ENCODE measurements around the gene BTG1.

The BTG1 gene

DNA sequence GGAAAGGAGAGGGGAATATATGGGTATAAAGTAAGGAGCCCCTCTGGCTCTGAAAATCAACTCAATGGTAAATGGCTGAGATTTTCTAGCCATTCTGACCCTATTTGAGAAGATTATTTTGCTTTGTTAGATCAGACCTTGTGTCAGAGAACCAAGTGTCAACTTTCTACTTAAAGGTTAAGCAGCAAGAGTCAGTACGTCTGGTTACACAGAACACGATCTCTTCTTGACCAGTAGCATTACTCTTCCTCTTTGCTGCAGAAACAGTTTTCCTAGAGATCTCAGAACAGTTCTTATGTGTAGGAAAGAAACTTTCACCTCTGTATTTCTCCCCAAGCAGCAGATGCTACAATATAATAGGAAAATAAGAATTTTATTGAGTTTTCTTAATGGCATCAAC is 47.4 kb upstream of the BTG1 start:
- Histone ChIP-seq H3K27ac (ENCODE audit: low read length) (no peak overlapping the region), H3K9me3 (ENCODE audit: insufficient read depth, low read length, severe bottlenecking) (no peaks in the 10 kb centered on the region), H4K20me1 (ENCODE audit: insufficient read depth, low read length) (no peaks in the 10 kb centered on the region), H3K9ac (ENCODE audit: low read depth, low read length) (no peak overlapping the region), H2AFZ (ENCODE audit: low read depth, low read length) (no peak overlapping the region), H3K4me2 (ENCODE audit: insufficient read depth, low read length) (no peak overlapping the region), H3K27me3 (ENCODE audit: insufficient read depth, low read length, poor library complexity) (no peaks in the 10 kb centered on the region), H3K79me2 (ENCODE audit: insufficient read depth, low read length) (no peaks in the 10 kb centered on the region), H3K4me1 (ENCODE audit: insufficient read depth, low read length) (peaks cover 4% of the 10 kb centered on the region), H3K36me3 (ENCODE audit: insufficient read depth, low read length) (no peaks in the 10 kb centered on the region), H3K4me3 (ENCODE audit: low read depth in 1 of 2, low read length in 2 of 2) (no peak overlapping the region)
- no peak for DNase-seq
- no peak for ATAC-seq (ENCODE audit: insufficient read depth, low read depth)
- TF ChIP-seq EZH2 (IDR thresholded peaks at IDR 0.05; ENCODE audit: borderline replicate concordance, low read depth, low read length, severe bottlenecking) = no peak
- TF ChIP-seq, protein P1, sequence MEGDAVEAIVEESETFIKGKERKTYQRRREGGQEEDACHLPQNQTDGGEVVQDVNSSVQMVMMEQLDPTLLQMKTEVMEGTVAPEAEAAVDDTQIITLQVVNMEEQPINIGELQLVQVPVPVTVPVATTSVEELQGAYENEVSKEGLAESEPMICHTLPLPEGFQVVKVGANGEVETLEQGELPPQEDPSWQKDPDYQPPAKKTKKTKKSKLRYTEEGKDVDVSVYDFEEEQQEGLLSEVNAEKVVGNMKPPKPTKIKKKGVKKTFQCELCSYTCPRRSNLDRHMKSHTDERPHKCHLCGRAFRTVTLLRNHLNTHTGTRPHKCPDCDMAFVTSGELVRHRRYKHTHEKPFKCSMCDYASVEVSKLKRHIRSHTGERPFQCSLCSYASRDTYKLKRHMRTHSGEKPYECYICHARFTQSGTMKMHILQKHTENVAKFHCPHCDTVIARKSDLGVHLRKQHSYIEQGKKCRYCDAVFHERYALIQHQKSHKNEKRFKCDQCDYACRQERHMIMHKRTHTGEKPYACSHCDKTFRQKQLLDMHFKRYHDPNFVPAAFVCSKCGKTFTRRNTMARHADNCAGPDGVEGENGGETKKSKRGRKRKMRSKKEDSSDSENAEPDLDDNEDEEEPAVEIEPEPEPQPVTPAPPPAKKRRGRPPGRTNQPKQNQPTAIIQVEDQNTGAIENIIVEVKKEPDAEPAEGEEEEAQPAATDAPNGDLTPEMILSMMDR (IDR thresholded peaks at IDR 0.05; ENCODE audit: borderline replicate concordance, extremely low read depth, low read length, poor library complexity, severe bottlenecking) = no peak

DNA sequence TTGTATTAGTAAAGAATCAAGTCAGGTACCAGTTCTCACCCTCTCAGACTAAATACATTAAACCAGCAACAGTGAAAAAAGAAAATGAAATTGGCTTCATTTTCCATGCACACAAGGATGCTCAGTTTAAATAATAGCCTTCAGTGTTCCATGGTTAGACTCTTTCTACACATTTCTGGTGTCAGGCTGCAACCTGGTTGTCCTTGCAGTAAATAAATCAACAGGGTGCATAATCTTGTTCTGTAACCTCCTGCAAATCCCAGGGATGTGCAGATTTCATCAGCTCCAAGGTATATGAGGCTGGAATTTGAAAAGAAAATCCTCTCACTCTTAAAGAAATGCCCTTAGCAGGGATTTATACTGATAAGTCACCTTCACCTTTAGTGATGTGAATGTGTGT is 46.7 kb upstream of the BTG1 start:
- Histone ChIP-seq H3K9me3 (ENCODE audit: insufficient read depth, low read length, severe bottlenecking) (no peaks in the 10 kb centered on the region), H3K4me1 (ENCODE audit: insufficient read depth, low read length) (peaks cover 4% of the 10 kb centered on the region), H3K4me3 (ENCODE audit: low read depth in 1 of 2, low read length in 2 of 2) (no peak overlapping the region), H3K27me3 (ENCODE audit: insufficient read depth, low read length, poor library complexity) (no peaks in the 10 kb centered on the region), H2AFZ (ENCODE audit: low read depth, low read length) (no peak overlapping the region), H3K4me2 (ENCODE audit: insufficient read depth, low read length) (no peak overlapping the region), H3K79me2 (ENCODE audit: insufficient read depth, low read length) (no peaks in the 10 kb centered on the region), H3K36me3 (ENCODE audit: insufficient read depth, low read length) (no peaks in the 10 kb centered on the region), H3K27ac (ENCODE audit: low read length) (no peak overlapping the region), H4K20me1 (ENCODE audit: insufficient read depth, low read length) (no peaks in the 10 kb centered on the region), H3K9ac (ENCODE audit: low read depth, low read length) (no peak overlapping the region)
- ATAC-seq (ENCODE audit: insufficient read depth, low read depth) (no peak), DNase-seq (no peak)
- TF ChIP-seq, protein P1 (IDR thresholded peaks at IDR 0.05; ENCODE audit: borderline replicate concordance, extremely low read depth, low read length, poor library complexity, severe bottlenecking) = no peak
- no peak for TF ChIP-seq EZH2 (IDR thresholded peaks at IDR 0.05; ENCODE audit: borderline replicate concordance, low read depth, low read length, severe bottlenecking)

DNA sequence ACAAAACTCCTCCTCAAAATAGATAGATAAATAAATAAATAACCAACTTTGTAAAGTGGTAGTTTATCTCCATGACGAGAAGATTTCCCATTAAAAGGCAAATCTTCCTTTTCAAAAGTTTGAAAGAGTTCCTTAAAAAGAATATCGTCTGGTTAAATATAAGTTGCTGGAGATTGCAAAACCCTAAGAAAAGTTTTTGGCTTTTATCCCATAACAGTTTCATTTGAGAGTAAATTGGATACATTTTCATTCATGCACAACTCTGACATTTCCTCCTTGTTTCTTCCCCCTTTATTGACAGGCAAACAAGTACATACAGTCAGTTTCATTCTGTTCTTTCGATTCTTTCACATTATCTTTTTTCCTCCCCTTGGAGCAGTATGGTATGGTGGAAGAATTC is 45.4 kb upstream of the BTG1 start:
- no peaks in the 10 kb centered on the region for H4K20me1 ChIP-seq (ENCODE audit: insufficient read depth, low read length)
- no peak overlapping the region for H3K4me2 ChIP-seq (ENCODE audit: insufficient read depth, low read length)
- ATAC-seq (ENCODE audit: insufficient read depth, low read depth) (no peak), DNase-seq (no peak)
- H3K9ac ChIP-seq (ENCODE audit: low read depth, low read length) = no peak overlapping the region
- no peaks in the 10 kb centered on the region for H3K27me3 ChIP-seq (ENCODE audit: insufficient read depth, low read length, poor library complexity)
- TF ChIP-seq EZH2 (IDR thresholded peaks at IDR 0.05; ENCODE audit: borderline replicate concordance, low read depth, low read length, severe bottlenecking) = no peak
- TF ChIP-seq, protein P1 (IDR thresholded peaks at IDR 0.05; ENCODE audit: borderline replicate concordance, extremely low read depth, low read length, poor library complexity, severe bottlenecking) = no peak
- no peaks in the 10 kb centered on the region for H3K79me2 ChIP-seq (ENCODE audit: insufficient read depth, low read length)
- no peaks in the 10 kb centered on the region for H3K9me3 ChIP-seq (ENCODE audit: insufficient read depth, low read length, severe bottlenecking)
- no peak overlapping the region for H2AFZ ChIP-seq (ENCODE audit: low read depth, low read length)
- H3K36me3 ChIP-seq (ENCODE audit: insufficient read depth, low read length) = no peaks in the 10 kb centered on the region
- H3K4me1 ChIP-seq (ENCODE audit: insufficient read depth, low read length) = peaks cover 15% of the 10 kb centered on the region
- no peak overlapping the region for H3K4me3 ChIP-seq (ENCODE audit: low read depth in 1 of 2, low read length in 2 of 2)
- no peak overlapping the region for H3K27ac ChIP-seq (ENCODE audit: low read length)

All from DND-41 (cell line).